ENCODE data around the gene LIMCH1.

The LIMCH1 gene

GRCh38 chr4:41747230-41748055, 209.5 kb downstream of the LIMCH1 start:
- FAIRE-seq (no peak), DNase-seq (ENCODE audit: insufficient read length, low spot score) (no peak)

GRCh38 chr4:41748074-41748570, 210.2 kb downstream of the LIMCH1 start:
- DNase-seq (ENCODE audit: insufficient read length, low spot score), result no peak
- FAIRE-seq, result no peak

GRCh38 chr4:41748571-41749475, 210.9 kb downstream of the LIMCH1 start, which contains the start of gene PHOX2B:
TSS of gene PHOX2B (minus strand) at chr4:41748725. CDS start at chr4:41748610, 115 bp downstream.
- FAIRE-seq (no peak), DNase-seq (ENCODE audit: insufficient read length, low spot score) (no peak)

GRCh38 chr4:41749631-41750039, 211.7 kb downstream of the LIMCH1 start:
- FAIRE-seq, result no peak
- DNase-seq (ENCODE audit: insufficient read length, low spot score), result no peak
